K562 (cell line): Measurements from ENCODE around the gene PRF1. TPM values are rescaled to one million over a fixed set of nuclear protein-coding genes. Genes with fewer than 3 reads are reported as not detected.

Source experiments
- ETV1 ChIP-seq: fragments of 450-650 bp; conservative IDR thresholded peaks from 2 replicates; pipeline ENCODE4 v1.6.1; 2016; ENCODE audit warnings: missing genetic modification characterization, control low read depth, low read depth, missing compliant biosample characterization
- EWSR1 ChIP-seq: fragments of 450-650 bp; IDR thresholded peaks from 2 replicates; pipeline ENCODE4 v1.6.1; 2018; ENCODE audit warnings: borderline replicate concordance, mild to moderate bottlenecking, low read depth, moderate library complexity; ENCODE audit not compliant: partially characterized antibody
- FOXJ2 ChIP-seq: fragments of 200-800 bp; sonication (Bioruptor generic); IDR thresholded peaks from 2 replicates; pipeline ENCODE4 v1.6.1; 2016; ENCODE audit warnings: missing genetic modification characterization, missing compliant biosample characterization
- GTF2B ChIP-seq: IDR thresholded peaks from 2 replicates; pipeline ENCODE4 v1.6.1; 2011; ENCODE audit not compliant: insufficient read length; ENCODE audit errors: extremely low read depth
- HCFC1 ChIP-seq: IDR thresholded peaks from 2 replicates; pipeline ENCODE4 v1.6.1; 2012; ENCODE audit warnings: low read depth, low read length, improper control_type of control experiment
- HDAC2 ChIP-seq: fragments of 450-650 bp; IDR thresholded peaks from 2 replicates; pipeline ENCODE4 v1.6.1; 2016; ENCODE audit warnings: mild to moderate bottlenecking
- HDAC3 ChIP-seq: fragments of 450-650 bp; IDR thresholded peaks from 2 replicates; pipeline ENCODE4 v1.6.1; 2018; ENCODE audit warnings: borderline replicate concordance, mild to moderate bottlenecking, moderate library complexity; ENCODE audit not compliant: partially characterized antibody
- HMG20A ChIP-seq: fragments of 450-650 bp; formaldehyde crosslinking; conservative IDR thresholded peaks from 2 replicates; pipeline ENCODE4 v1.4.0; 2020; ENCODE audit warnings: mild to moderate bottlenecking, mixed read lengths
- HNRNPLL ChIP-seq: fragments of 200-400 bp; formaldehyde crosslinking; IDR thresholded peaks from 2 replicates; pipeline ENCODE4 v1.6.1; 2017; ENCODE audit warnings: low read length, low read depth, mild to moderate bottlenecking; ENCODE audit not compliant: poor library complexity, severe bottlenecking
- JUN ChIP-seq, 2 experiments: sonication (generic) in 1 of 2; formaldehyde crosslinking in 1 of 2; IDR thresholded peaks; 2 replicates each; pipeline versions ENCODE4 v1.6.1 to v1.8.0; 2012 to 2022; ENCODE audit warnings: borderline replicate concordance in 2 of 2, mild to moderate bottlenecking in 2 of 2, improper control_type of control experiment in 1 of 2, low read depth in 1 of 2, low read length in 1 of 2, missing genetic modification reagents in 1 of 2
- KLF13 ChIP-seq: fragments of 450-650 bp; IDR thresholded peaks from 2 replicates; pipeline ENCODE4 v1.6.1; 2016; ENCODE audit warnings: missing genetic modification characterization, low read depth, mild to moderate bottlenecking, missing compliant biosample characterization, moderate library complexity, borderline replicate concordance
- MXI1 ChIP-seq: IDR thresholded peaks from 2 replicates; pipeline ENCODE4 v1.6.1; 2011; ENCODE audit warnings: low read depth, mild to moderate bottlenecking, improper control_type of control experiment, low read length
- POLR2AphosphoS5 ChIP-seq: IDR thresholded peaks from 2 replicates; pipeline ENCODE4 v1.6.1; 2011; ENCODE audit warnings: mild to moderate bottlenecking, low read depth, low read length, moderate library complexity; ENCODE audit not compliant: control insufficient read depth, insufficient read depth
- PTBP1 ChIP-seq: fragments of 200-400 bp; formaldehyde crosslinking; IDR thresholded peaks from 2 replicates; pipeline ENCODE4 v1.6.1; 2017; ENCODE audit warnings: low read depth, low read length
- RBM15 ChIP-seq: fragments of 200-400 bp; formaldehyde crosslinking; IDR thresholded peaks from 2 replicates; pipeline ENCODE4 v1.6.1; 2018; ENCODE audit warnings: mild to moderate bottlenecking, low read length, moderate library complexity; ENCODE audit not compliant: insufficient read depth
- THRB ChIP-seq: fragments of 450-650 bp; formaldehyde crosslinking; conservative IDR thresholded peaks from 2 replicates; pipeline ENCODE4 v1.4.0; 2022; ENCODE audit warnings: mild to moderate bottlenecking, missing genetic modification characterization
- WHSC1 ChIP-seq: IDR thresholded peaks from one replicate; pipeline ENCODE4 v1.6.1; 2012; ENCODE audit warnings: low read length, control low read depth, inconsistent platforms
- YBX1 ChIP-seq: fragments of 450-650 bp; IDR thresholded peaks from 2 replicates; pipeline ENCODE4 v1.7.1; 2016; ENCODE audit warnings: mild to moderate bottlenecking
- ZBED1 ChIP-seq: IDR thresholded peaks from 2 replicates; pipeline ENCODE4 v1.6.1; 2014
- ZNF124 ChIP-seq: sonication (generic); formaldehyde crosslinking; IDR thresholded peaks from 2 replicates; pipeline ENCODE4 v1.8.1; 2022; ENCODE audit warnings: missing genetic modification reagents
- ZNF217 ChIP-seq: sonication (generic); formaldehyde crosslinking; IDR thresholded peaks from 2 replicates; pipeline ENCODE4 v1.8.0; 2022; ENCODE audit warnings: mild to moderate bottlenecking, missing genetic modification reagents
- ZNF395 ChIP-seq: fragments of 200-800 bp; sonication (Bioruptor generic); IDR thresholded peaks from 2 replicates; pipeline ENCODE4 v1.6.1; 2017; ENCODE audit warnings: missing genetic modification characterization, missing compliant biosample characterization
- polyA plus RNA-seq, 8 experiments: library from polyadenylated mRNA; depleted of rRNA in 4 of 8; stranded (reverse) in 5 of 8; unstranded in 3 of 8; fragments of >200 nt; fragmentation: Nextera tagmentation in 2 of 8; fragmentation: Illumina TruSeq in 1 of 8; extraction: Ambion mirVana in 2 of 8; extraction: Trizol in 1 of 8; gene quantifications; 2 replicates each; pipeline versions ENCODE4 v1.2.1 to v1.2.3, GENCODE V29; 2011 to 2014; ENCODE audit warnings: inconsistent platforms in 1 of 8, missing spikeins in 1 of 8
- total RNA-seq, 7 experiments: library from RNA; depleted of rRNA in 6 of 7; stranded (reverse); fragments of >200 nt in 6 of 7; fragmentation: Illumina TruSeq in 2 of 7; extraction: Trizol in 2 of 7; gene quantifications; 2 replicates each; pipeline versions ENCODE4 v1.2.1 to v1.2.3, GENCODE V29; 2011 to 2021; ENCODE audit warnings: low replicate concordance in 1 of 7

Gene PRF1
- total and polyA plus RNA-seq, 9 of the 15 experiments (the other 6 are each of a cell fraction or from before 2014, with no cell fraction given) = 3.8 to 8.6 (median 6.3) TPM

- no peak for TF ChIP-seq GTF2B
- no peak for TF ChIP-seq ZNF124
- peak; percentile 84; the same call in 1 of the 2 replicates for TF ChIP-seq ZBED1
- no peak; the same call in 1 of the 2 replicates for TF ChIP-seq FOXJ2 (tag)
- peak; percentile 31; the same call in 1 of the 2 replicates for TF ChIP-seq HCFC1
- peak; percentile 99 for TF ChIP-seq HDAC2
- no peak for TF ChIP-seq RBM15
- no peak for TF ChIP-seq HMG20A (CRISPR knock-in tag)
- no peak for TF ChIP-seq KLF13 (tag)
- TF ChIP-seq PTBP1 = no peak
- TF ChIP-seq YBX1 = no peak
- TF ChIP-seq HDAC3 = no peak
- TF ChIP-seq ZNF217 (CRISPR knock-in tag) = no peak
- TF ChIP-seq EWSR1 = no peak
- peak; percentile 93; the same call in 1 of the 2 replicates for TF ChIP-seq THRB (CRISPR knock-in tag)
- TF ChIP-seq JUN (IDR thresholded peaks at IDR 0.05; ENCODE audit: borderline replicate concordance, low read depth, low read length) = peak; percentile 65; the same call in 1 of the 2 replicates
- no peak for TF ChIP-seq JUN (CRISPR knock-in tag; IDR thresholded peaks at IDR 0.05; ENCODE audit: borderline replicate concordance)
- TF ChIP-seq ZNF395 (CRISPR knock-in tag) = peak; percentile 84
- peak; percentile 66 for TF ChIP-seq WHSC1
- peak; percentile 80 for TF ChIP-seq ETV1 (tag)
- TF ChIP-seq MXI1 = 0 out of 2 replicates have a peak, but pooled peaks have one; percentile 47
- peak; percentile 84; the same call in 1 of the 2 replicates for TF ChIP-seq POLR2AphosphoS5
- peak; percentile 47 for TF ChIP-seq HNRNPLL
Observed at GRCh38 chr10:70558871-70559810, 43.4 kb downstream of the PRF1 start (continued).
